Kidney epithelial cell (primary cell): ENCODE results near the gene GPR3. TPM values are rescaled to one million over a fixed set of nuclear protein-coding genes. Genes with fewer than 3 reads are reported as not detected.

Experiments used
- DNase-seq: peaks from one replicate; pipeline ENCODE4 v3.0.0-alpha.2; 2010; ENCODE audit warnings: low read depth
- H3K27me3 ChIP-seq: 2 replicates; pipeline ENCODE4 v1.6.0; 2011; ENCODE audit warnings: low read length; ENCODE audit not compliant: control insufficient read depth, insufficient read depth
- H3K36me3 ChIP-seq: 2 replicates; pipeline ENCODE4 v1.5.1; 2011; ENCODE audit warnings: low read length; ENCODE audit not compliant: control insufficient read depth, insufficient read depth
- H3K4me3 ChIP-seq: 2 replicates; pipeline ENCODE4 v1.5.1; 2011; ENCODE audit warnings: low read depth, mild to moderate bottlenecking, control low read depth, low read length
- CTCF ChIP-seq: IDR thresholded peaks from 2 replicates; pipeline ENCODE4 v1.5.1; 2011; ENCODE audit warnings: mild to moderate bottlenecking, moderate library complexity, low read length, control low read depth, inconsistent platforms; ENCODE audit not compliant: insufficient read depth, poor library complexity, severe bottlenecking
- total RNA-seq: library from RNA; depleted of rRNA; stranded (reverse); fragments of >200 nt; gene quantifications from 2 replicates; pipeline ENCODE4 v1.2.3, GENCODE V29; 2015

GPR3 gene
- total RNA-seq, 1 donor from 2014 or later = 1.6 TPM

- H3K4me3 ChIP-seq = no peak overlapping the region
- TF ChIP-seq CTCF = no peak
These were observed 44.1 kb downstream of the GPR3 start for GRCh38 chr1:27436204-27437159.

GRCh38 chr1:27438621-27439061, 46.2 kb downstream of the GPR3 start:
- no peak overlapping the region for H3K4me3 ChIP-seq
- DNase-seq = no peak
- H3K36me3 ChIP-seq = no peaks in the 10 kb centered on the region
- H3K27me3 ChIP-seq = no peaks in the 10 kb centered on the region
- TF ChIP-seq CTCF = no peak

More at GRCh38 chr1:27436204-27437159, 44.1 kb downstream of the GPR3 start:
- Histone ChIP-seq H3K27me3 (no peaks in the 10 kb centered on the region), H3K36me3 (no peaks in the 10 kb centered on the region)
- peak; percentile 23 for DNase-seq

GRCh38 chr1:27439150-27439549, 46.7 kb downstream of the GPR3 start:
- no peak overlapping the region for H3K4me3 ChIP-seq
- no peaks in the 10 kb centered on the region for H3K36me3 ChIP-seq
- TF ChIP-seq CTCF = no peak
- DNase-seq = no peak
- H3K27me3 ChIP-seq = no peaks in the 10 kb centered on the region

- no peak for TF ChIP-seq CTCF
- Histone ChIP-seq H3K4me3 (no peak overlapping the region), H3K27me3 (no peaks in the 10 kb centered on the region), H3K36me3 (no peaks in the 10 kb centered on the region)
- no peak for DNase-seq
These were observed 52.2 kb downstream of the GPR3 start for GRCh38 chr1:27444632-27445031.

Other genes with a start within 250 kb of the GPR3 start
- 37.7 and 57.1 TPM in 2 replicates for gene SLC9A1, start 237.5 kb upstream of the GPR3 start, total RNA-seq
- gene WDTC1, start 158.0 kb upstream of the GPR3 start, total RNA-seq = 28.6 and 38.7 TPM in 2 replicates
- gene TMEM222, start 70.5 kb upstream of the GPR3 start, total RNA-seq = 27.5 and 43.6 TPM in 2 replicates
- 40.3 and 47.2 TPM in 2 replicates for gene SYTL1, start 50.6 kb upstream of the GPR3 start, total RNA-seq
- gene MAP3K6, start 25.7 kb upstream of the GPR3 start, total RNA-seq = 8.6 and 12.0 TPM in 2 replicates
- 0.14 TPM in 1 of 2 replicates, not detected in the other for gene FCN3, start 17.8 kb upstream of the GPR3 start, total RNA-seq
- 0.29 TPM in 1 of 2 replicates, not detected in the other for gene CD164L2, start 9.3 kb upstream of the GPR3 start, total RNA-seq
- 52.4 and 56.3 TPM in 2 replicates for gene WASF2, start 97.5 kb downstream of the GPR3 start, total RNA-seq
- gene AHDC1, start 211.5 kb downstream of the GPR3 start, total RNA-seq = 18.0 and 30.8 TPM in 2 replicates
- 0.41 TPM in 1 of 2 replicates, not detected in the other for gene FGR, start 242.6 kb downstream of the GPR3 start, total RNA-seq